ENCODE results near the gene PLEKHG7.
"Not testable (repeated sequence)": the region's sequence is repeated elsewhere in the genome, so short reads cannot be mapped to it uniquely, and the experiment has no call there.

PLEKHG7 gene, protein sequence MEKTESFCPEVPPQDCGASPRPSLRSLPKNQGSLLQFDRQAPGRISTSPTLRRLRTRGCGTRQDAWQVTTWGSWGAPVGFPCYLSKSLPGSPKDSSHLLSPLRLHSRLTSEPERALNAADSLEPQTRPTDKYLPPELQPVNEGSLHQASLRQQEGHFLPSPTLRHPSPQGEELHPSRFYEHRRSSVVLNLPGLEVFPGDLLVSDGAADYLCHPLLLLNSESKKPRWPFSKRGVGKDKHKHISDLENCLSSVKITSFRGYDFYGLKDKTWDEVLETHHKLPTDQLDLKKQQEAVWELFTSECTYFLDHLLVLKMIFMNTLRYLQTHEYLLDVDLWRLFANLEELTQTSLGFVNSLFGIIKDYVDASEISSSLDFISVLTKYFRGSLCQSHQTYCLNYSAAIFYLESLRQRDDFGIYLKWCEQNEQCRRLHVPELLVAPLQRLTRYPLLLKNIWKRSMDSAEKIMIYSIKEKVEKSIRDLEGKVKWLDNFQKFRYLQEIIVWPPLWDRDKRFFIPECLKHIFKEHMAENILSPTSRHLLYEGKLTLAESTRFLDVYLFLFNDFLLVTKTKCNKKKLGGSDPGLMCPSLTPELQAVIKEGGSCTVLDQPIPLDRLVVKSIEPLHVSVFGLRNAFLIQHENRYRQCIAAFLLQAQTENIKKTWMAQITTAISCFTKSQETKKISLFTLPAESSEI

DNA sequence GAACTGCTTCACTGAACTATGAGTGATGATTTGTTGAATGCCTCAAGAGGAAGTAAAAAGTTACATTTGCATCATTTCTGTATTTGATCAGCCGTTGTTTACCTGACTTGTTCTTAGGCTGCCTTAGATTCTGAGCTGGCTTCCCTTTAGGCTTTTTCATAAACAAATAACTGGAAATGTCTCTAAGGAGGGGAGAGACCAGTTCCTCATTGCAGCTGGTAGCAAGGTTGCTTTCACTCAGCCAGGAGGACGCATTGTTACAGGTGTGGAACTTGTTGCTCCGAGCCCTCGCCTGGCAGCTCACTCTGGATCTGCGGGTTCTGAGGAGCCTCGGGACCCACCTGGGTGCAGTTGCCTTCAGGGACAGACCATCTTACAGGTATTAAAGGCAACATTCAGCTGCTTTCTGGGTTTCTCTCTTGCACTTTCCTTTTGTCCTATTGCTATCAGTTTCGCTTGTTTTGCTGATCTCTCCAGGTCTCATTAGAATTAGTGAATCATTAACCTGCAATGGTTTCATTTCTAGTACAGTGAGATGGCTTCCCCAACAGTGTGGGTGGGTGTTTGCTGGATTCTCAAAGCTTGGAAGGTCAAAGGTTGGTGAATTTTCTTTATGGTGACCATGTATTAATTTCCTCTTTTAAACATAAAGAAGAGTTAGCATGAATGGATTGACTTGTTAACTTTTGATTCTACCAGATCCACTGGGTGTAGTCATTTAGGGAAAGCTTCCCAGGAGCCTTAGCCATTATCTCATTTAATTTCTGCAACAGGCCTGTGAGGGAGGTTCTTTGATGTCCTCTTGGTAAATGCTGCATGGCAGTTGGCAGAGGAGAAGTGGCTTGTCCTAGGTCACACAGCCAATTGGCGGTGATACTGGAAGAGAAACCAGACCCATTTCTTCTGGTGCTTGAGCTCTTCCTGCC lies at the start of gene PLEKHG7:
TSS of gene PLEKHG7 (plus strand) at position 236 of the 926 bp plus-strand sequence. CDS start 3,643 bp downstream, outside the sequence.
- DNase-seq (ENCODE audit: low read depth) = no peak

DNA sequence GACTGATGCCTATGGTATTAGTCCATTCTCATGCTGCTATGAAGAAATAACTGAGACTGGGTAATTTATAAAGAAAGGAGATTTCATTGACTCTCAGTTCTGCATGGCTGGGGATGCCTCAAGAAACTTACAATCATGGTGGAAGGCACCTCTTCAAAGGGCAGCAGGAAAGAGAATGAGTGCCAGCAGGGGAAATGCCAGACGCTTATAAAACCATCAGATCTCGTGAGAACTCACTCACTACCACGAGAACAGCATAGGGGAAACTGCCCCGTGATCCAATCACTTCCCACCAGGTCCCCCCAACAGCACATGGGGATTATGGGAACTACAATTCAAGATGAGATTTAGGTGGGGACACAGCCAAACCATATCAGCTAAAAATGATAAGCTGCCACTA lies 48.5 kb upstream of the PLEKHG7 start:
- DNase-seq (ENCODE audit: low read depth) = not testable (repeated sequence)

DNA sequence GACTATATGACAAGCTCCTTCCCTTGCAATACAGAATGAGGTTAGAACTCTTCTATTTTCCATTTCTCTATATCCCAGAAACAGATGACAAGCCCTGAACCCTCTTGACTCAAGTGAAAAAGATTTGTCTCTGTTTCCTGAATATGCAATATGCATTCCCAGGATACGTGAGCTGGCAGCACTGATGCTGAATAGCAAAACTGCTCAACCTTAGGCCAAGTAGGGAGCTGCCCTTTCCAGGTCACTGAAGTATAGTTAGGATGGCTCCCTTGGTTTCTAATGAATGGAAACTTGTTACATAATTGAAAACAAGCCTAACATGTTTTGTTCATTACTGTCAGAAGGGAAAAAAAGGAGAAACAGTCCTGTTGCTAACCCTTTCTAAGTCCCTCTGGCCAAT lies 47.9 kb upstream of the PLEKHG7 start:
- no peak for DNase-seq (ENCODE audit: low read depth)

DNA sequence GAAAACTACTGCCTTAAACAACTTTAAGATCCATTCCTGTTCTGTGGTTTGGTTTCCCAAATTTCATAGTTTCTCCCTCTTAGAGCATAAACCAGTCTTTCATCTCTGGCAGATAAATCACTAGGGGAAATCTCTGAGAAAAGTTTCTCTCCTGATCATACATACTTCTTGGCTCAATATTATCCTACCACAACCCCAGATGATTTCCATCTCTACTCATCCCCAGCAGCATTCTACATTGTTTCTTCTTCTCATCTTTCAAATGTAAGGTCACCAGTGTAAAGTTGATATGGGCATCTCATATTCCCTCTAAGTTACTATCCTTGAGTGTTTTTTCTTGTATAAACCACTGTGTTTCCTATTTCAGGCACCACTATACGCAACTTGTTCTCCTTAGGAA lies 45.9 kb upstream of the PLEKHG7 start:
- DNase-seq (ENCODE audit: low read depth) = no peak

DNA sequence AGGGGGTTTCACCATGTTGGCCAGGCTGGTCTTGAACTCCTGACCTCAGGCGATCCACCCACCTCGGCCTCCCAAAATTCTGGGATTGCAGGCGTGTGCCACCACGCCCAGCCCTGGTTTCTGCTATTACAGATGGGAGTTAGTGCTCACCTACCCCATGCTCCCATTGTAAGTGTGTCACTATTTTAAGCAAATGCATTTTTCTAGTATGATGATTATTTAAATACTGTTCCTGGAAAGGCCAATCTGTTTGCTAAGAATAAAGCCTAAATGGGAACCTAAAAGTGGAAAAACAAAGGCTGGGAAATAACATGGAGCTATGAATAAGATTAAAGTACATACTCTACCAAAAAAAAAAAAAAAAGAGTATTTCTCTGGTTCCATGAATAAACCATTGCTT lies 45.0 kb upstream of the PLEKHG7 start:
- no peak for DNase-seq (ENCODE audit: low read depth)

DNA sequence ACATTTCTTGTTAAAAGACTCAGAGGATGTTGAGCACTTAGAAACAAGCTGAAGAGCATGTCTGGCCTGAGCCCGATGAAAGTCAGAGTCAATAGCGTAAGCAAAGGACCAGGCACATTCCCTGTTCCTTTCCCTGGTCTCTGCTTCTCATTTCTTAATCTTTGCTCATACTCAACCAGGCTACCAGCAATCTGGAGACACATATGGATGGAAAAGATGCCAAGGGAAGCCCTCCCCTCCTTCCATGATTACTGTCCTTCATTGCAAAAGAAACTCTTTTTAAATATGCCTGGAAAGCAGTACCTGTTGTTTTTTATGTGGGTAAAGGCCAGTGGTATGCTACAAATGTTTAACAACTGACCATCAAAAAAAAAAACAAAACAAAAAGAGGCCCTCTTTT lies 44.2 kb upstream of the PLEKHG7 start:
- DNase-seq (ENCODE audit: low read depth) = no peak

DNA sequence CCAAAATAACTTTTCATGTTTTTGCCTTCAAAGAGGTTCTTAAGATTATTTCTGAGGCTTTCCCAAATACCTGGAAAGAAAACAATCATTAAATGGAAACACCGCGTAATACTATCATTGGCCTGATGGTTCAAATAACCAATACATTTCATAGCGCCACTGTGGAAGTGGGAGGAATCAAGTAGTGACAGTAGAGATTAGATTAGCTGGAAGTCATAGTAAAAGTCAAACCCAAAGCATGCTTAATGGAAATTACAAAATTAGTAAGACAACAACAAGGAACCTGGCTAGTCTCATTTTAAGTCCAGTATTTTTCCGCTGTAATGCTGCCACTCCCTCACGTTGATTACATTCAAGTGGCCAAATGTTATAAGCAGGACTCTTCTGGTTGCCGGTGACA lies 41.5 kb upstream of the PLEKHG7 start:
- DNase-seq (ENCODE audit: low read depth) = no peak

DNA sequence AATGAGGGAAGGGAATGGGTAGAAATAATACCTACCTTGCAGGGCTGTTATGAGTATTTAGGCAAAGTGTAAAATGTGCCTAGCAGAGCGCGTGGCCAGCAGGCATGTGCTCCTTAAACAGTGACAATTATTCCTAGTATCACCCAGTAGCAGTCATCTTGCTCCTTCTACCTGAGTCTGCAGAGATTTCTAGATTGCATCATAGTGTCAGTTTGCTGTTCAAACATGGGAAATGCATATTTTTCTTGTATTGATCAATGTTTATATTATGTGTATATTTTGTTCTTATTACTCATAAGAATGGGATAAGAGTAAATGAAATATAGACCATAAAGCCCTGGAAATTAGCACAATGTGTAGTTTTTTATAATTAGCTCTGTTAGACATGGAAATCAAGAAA lies 37.3 kb upstream of the PLEKHG7 start:
- DNase-seq (ENCODE audit: low read depth) = no peak

DNA sequence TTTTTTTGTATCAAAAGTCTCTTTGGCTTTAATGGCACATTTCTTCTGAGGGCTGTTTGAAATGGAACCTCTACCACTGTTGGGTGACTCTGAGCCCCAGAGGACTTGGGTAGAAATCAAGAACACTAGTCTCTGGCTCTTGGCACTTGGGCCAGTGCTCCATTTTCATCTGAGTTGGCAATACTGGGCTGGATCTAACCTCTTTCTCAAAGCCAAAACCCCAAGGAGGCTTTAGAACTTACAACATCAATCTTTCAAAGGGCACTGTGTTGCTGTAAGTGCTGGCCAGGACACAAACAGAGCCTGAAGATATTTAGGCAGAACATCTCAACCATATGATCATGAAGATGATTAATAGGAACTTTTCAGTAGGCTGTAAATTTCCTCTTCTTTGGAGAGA lies 34.0 kb upstream of the PLEKHG7 start:
- DNase-seq (ENCODE audit: low read depth) = no peak

DNA sequence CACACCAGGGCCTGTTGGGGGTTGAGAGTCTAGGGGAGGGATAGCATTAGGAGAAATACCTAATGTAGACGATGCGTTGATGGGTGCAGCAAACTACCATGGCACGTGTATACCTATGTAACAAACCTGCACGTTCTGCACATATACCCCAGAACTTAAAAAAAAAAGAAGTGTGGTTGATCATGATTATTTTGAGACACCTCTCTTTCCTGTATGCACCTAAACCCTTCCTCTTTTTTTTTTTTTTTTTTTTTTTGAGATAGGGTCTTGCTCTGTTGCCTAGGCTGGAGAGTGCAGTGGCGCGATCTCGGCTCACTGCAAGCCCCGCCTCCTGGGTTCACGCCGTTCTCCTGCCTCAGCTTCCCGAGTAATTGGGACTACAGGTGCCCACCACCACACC lies 31.3 kb upstream of the PLEKHG7 start:
- DNase-seq (ENCODE audit: low read depth) = not testable (repeated sequence)

DNA sequence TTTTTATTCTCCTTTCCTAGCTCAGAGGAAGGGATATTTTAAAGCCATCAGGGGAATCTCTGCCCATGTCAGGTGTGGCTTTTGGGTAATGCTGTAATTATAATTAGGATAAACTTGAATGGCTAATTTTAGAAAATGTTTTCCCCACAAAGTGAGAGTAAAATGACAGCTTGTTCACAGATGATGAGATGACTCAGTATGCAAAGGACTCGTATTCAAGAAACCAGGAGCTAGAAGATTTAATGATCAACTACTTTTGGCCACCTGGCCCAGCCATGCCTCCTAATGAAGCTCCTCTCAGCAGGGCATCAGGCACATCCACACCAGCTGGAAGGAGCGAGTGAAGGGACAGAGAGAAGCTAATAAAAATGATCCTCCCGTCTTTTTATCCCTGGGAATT lies 29.0 kb upstream of the PLEKHG7 start:
- DNase-seq (ENCODE audit: low read depth) = no peak

DNA sequence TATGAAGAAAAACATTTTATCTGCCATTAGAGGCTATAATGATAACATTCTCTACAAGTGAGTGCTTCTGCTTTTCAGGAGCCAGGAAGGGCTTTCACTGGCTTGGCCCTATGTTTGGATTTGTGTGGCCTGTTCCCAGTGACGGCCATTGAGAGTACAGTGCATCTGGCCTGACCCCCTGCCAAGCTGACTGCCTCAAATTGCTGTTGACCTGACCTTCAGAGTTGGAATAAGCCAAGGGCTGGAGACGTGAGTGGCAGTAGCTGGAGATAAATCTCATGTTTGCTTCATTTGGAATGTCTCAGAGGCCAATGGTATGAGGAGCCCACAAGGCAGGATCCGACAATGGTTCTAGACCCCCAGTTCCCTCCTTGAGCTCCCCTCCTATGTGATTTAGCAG lies 28.3 kb upstream of the PLEKHG7 start:
- DNase-seq (ENCODE audit: low read depth) = no peak

DNA sequence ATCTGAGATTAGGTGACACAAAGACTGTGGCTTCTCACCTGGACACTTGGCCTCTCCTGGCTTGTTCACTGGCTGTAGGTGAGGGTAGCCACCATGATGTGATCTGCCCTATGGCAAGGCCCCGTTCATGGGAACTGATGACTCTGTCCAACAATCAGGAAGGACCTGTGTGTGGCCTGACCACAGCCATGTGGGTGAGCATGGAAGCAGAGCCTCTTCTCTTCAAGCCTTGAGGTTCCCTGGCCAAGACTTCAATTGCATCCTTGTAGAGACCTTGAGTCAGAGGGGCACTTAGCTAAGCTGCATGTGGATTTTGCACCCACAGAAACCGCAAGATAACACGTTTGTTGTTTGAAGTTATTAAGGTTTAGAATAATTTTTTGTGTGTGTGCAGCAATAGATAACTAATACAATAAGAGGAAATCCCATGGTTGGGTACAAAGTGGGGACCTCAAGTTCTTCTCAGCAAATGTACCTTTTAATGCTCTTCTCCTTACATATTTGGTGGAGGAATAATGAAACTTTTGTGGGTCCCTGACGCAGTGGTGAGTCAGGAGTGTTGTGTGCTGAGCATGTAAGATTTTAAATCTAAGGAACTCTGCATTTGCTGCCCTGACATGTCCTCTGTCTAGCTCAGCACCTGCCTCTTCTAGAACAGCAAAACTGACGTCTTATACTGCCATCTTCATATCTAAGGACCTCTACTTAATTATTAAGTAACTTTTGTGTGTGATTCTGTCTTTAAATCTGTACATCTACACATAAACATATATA lies 27.5 kb upstream of the PLEKHG7 start:
- no peak for DNase-seq (ENCODE audit: low read depth)

DNA sequence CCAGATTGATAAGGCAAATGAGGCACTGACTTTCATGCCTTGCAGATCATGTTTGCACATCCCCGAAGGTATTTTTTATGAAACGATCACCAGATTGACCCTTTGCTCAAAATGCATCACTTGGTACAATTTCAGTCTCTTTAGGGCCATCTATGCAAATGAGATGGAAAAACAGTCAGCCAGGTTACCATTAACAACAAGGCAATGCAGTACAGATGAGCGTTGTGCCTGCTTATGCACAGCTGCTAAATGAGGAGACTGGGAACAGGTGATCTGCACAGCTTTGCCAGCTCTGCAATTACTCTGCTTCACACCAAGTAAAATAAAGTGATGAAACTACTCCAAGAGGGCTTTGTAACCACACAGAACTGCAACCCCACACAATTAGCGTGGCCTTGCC lies 26.1 kb upstream of the PLEKHG7 start:
- DNase-seq (ENCODE audit: low read depth) = no peak

DNA sequence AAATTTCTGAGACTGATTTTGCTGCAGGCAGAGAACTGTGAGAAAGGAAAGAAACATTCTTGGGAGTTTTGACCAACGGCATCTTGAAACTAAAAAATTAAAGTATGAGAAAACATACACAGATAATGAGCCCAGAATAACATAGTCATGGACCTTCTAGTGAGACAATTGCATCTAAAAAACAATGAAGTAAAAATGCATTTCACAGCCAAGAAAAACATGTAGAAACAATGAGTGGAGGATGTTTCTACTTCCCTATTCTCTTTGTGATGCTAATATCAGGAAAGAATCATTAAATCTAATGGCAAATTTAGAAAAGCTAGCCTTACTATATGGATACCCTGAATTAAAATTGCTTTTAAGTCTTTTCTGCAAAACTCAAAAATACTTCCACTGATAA lies 12.2 kb upstream of the PLEKHG7 start:
- no peak for DNase-seq (ENCODE audit: low read depth)

DNA sequence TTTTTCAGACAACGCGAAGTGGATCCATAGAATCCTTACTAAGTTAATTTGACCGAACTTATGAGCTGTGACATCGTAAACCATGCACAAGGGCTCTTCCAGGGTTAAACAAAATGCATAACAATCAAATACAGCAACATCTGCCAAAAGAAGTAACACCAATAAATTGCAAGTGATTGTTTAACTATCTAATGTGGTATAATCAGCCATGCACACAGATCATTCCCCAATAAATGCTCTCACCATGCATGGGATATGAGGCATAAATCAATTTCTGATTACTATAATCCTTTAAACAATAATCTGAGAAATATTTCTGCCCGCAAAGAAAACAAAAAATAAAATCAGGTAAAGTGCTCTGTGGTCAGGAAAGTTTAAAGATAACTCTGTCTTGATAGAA lies 7.7 kb upstream of the PLEKHG7 start:
- no peak for DNase-seq (ENCODE audit: low read depth)

DNA sequence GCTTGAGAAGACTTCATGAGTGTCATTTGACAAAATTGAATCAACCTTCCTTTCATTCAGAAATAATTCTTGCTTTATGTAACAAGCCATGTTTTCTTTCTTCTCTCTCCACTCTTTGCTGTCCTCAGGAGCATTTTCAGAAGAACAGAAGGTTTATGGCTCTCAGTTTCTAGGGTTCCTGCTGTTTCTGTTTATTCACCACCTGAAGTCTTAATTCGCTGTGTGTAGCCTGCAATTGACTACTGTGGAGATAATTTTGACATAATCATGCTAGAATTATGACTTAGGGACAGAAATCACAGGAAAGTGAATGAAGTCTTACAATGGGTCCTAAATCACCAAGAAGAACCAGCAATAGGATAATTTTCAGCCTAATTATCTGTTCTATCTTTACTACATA lies 7.2 kb upstream of the PLEKHG7 start:
- no peak for DNase-seq (ENCODE audit: low read depth)

DNA sequence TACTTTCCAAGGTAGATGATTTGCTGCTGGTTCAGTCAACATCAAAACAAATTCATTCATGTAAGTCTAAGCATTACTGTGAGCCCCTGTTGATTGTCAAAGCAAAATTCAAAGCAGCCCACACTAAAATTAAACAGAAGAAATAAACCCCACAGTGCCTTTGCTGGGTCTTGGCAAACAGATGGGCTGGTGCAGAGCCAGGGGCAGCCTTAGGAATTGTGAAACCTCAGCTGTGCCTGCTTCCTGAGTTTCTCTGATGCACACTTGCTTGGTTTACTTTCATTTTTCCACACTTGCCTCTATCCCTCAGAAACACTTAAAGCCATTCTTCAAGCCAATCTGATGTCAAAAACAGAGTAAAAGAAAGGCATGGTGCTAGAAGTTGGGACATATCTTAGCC lies 6.6 kb upstream of the PLEKHG7 start:
- no peak for DNase-seq (ENCODE audit: low read depth)

DNA sequence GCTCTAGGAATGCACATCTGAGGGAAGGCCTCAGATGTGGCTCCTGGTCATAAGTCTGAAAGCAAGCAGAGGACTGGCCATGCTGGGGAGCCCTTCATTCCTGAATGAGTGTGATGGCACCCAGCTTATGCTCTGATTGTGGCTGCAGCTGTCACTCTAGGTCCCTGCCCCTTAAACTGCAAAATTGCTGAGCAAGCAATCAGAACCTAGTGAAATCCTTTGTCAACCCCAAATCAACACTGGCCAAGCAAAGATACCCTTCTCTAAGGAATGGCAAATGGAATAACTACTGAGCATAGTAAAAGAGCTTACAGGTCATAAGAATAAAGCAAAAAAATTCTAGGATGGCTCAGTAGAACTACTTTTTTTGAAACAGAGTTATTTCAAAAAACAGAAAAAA lies 4.3 kb upstream of the PLEKHG7 start:
- DNase-seq (ENCODE audit: low read depth) = no peak

DNA sequence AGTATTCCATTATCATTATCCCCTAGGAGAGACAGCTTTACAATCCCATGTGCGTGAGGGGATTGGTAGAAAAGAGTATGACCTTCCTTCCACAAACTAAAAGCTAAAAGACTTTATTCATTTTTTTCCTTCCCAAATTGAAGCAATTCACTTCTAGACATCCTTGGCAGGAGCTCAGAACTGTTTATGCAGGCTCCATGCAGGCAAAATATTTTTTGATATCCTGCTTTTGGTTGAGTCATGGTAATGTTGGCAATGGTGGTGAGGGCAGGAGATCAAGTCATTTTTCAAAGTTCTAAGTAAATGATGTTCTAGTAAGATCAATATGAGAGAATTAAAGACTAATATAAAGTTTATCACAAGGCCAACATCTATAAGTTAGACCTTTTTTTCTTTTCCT lies 1.3 kb upstream of the PLEKHG7 start:
- no peak for DNase-seq (ENCODE audit: low read depth)

DNA sequence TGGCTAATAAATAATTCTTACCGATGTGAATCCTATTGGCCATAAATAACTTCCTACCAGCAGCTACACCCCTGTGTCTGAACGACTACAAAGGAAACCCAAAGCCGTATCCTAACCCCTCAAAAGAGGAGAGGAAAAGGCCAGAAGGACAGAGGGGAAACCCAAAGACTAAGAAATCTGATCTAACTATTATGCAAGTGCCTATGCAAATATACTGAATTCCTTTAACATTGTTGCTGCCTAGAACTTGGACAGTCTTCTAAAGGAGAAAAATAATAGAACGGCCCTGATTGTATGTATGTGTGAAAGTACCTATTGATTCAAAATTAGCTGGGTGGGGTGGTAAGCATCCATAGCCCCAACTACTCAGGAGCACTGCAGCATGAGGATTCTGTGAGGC lies 997 bp downstream of the PLEKHG7 start:
- no peak for DNase-seq (ENCODE audit: low read depth)

DNA sequence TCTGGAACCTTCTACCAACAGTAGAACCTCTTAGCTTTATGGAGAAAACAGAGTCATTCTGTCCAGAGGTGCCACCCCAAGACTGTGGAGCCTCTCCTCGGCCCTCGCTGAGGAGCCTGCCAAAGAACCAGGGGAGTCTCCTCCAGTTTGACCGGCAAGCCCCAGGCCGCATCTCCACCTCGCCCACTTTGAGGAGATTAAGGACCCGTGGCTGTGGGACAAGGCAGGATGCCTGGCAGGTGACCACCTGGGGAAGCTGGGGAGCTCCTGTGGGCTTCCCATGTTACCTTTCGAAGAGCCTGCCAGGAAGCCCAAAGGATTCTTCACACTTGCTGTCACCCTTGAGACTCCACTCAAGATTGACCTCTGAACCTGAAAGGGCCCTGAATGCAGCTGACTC lies 3.8 kb downstream of the PLEKHG7 start:
- no peak for DNase-seq (ENCODE audit: low read depth)
